H1 (cell line): Measurements from ENCODE around the gene PDIA2. TPM values are rescaled to one million over a fixed set of nuclear protein-coding genes. Genes with fewer than 3 reads are reported as not detected.

Source experiments
- CTCF ChIA-PET: fragments of 300-600 bp; sonication (Branson Sonifier 250); formaldehyde crosslinking; loops from one replicate; lab custom pipeline; 2021; ENCODE audit not compliant: partially characterized antibody; lab: Charles Lee
- POLR2A ChIA-PET: fragments of 300-600 bp; sonication (Branson Sonifier 250); formaldehyde crosslinking; loops from one replicate; lab custom pipeline; 2021; ENCODE audit warnings: inconsistent platforms; ENCODE audit not compliant: partially characterized antibody; lab: Charles Lee
- DNase-seq, 2 experiments: peaks; one replicate each; pipeline versions ENCODE4 v3.0.0 to v3.0.0-alpha.2; 2010 to 2022; ENCODE audit warnings: low spot score in 2 of 2, low read depth in 1 of 2, mixed read lengths in 1 of 2
- FAIRE-seq: peaks from 2 replicates; lab custom pipeline; 2011; peaks lifted over from hg19 to GRCh38; lab: Jason Lieb, UNC
- H2AFZ ChIP-seq: 2 replicates; pipeline ENCODE4 v1.8.1; 2012; ENCODE audit warnings: low read length, inconsistent platforms
- H2AK5ac ChIP-seq: 2 replicates; pipeline ENCODE4 v1.6.1; 2013; ENCODE audit warnings: low read depth, low read length
- H2BK120ac ChIP-seq: replicated peaks from 2 replicates; pipeline ENCODE3; 2013; ENCODE audit warnings: low read depth, low read length, inconsistent platforms
- H2BK12ac ChIP-seq: 2 replicates; pipeline ENCODE4 v1.6.1; 2013; ENCODE audit warnings: low read depth, low read length
- H2BK15ac ChIP-seq: 2 replicates; pipeline ENCODE4 v1.6.1; 2013; ENCODE audit warnings: low read length
- H2BK20ac ChIP-seq: 2 replicates; pipeline ENCODE4 v1.6.1; 2013; ENCODE audit warnings: low read length
- H2BK5ac ChIP-seq: 2 replicates; pipeline ENCODE4 v1.6.1; 2013; ENCODE audit warnings: low read depth, low read length
- H3K14ac ChIP-seq: 2 replicates; pipeline ENCODE4 v1.6.1; 2013; ENCODE audit warnings: inconsistent platforms; ENCODE audit not compliant: insufficient read length
- H3K18ac ChIP-seq: 2 replicates; pipeline ENCODE4 v1.6.1; 2013; ENCODE audit warnings: low read length; ENCODE audit errors: extremely low read depth
- H3K23ac ChIP-seq: 2 replicates; pipeline ENCODE4 v1.6.1; 2013; ENCODE audit warnings: inconsistent platforms; ENCODE audit not compliant: insufficient read length
- H3K23me2 ChIP-seq: 2 replicates; pipeline ENCODE4 v1.6.1; 2013; ENCODE audit warnings: low read depth, low read length
- H3K27ac ChIP-seq: 2 replicates; pipeline ENCODE4 v1.6.1; 2011; ENCODE audit warnings: low read depth, low read length, inconsistent platforms
- H3K27me3 ChIP-seq, 4 experiments: replicated peaks in 1 of 4; 1 replicate in 1 of 4; 2 replicates in 3 of 4; pipeline versions ENCODE4 v1.6.1 to v1.8.1; 2011 to 2013; ENCODE audit warnings: low read length in 3 of 4, mild to moderate bottlenecking in 3 of 4, inconsistent platforms in 2 of 4, mixed read lengths in 2 of 4, moderate library complexity in 1 of 4; ENCODE audit not compliant: control insufficient read depth in 3 of 4, insufficient read depth in 3 of 4; ENCODE audit errors: extremely low read depth in 1 of 4
- H3K36me3 ChIP-seq, 4 experiments: 2 replicates each; pipeline versions ENCODE4 v1.6.1 to v1.8.1; 2011 to 2013; ENCODE audit warnings: mild to moderate bottlenecking in 4 of 4, low read length in 3 of 4, moderate library complexity in 2 of 4, control low read depth in 1 of 4, inconsistent platforms in 1 of 4; ENCODE audit not compliant: insufficient read depth in 4 of 4, control insufficient read depth in 2 of 4
- H3K4ac ChIP-seq: replicated peaks from 2 replicates; pipeline ENCODE3; 2013; ENCODE audit warnings: low read length, low read depth, mixed read lengths, inconsistent platforms; ENCODE audit not compliant: insufficient read length
- H3K4me1 ChIP-seq, 4 experiments: replicated peaks in 1 of 4; 1 replicate in 1 of 4; 2 replicates in 3 of 4; pipeline versions ENCODE4 v1.6.1 to v1.8.1; 2011 to 2013; ENCODE audit warnings: low read length in 3 of 4, inconsistent platforms in 2 of 4, mixed read lengths in 1 of 4; ENCODE audit not compliant: insufficient read depth in 4 of 4, control insufficient read depth in 3 of 4
- H3K4me2 ChIP-seq, 2 experiments: 2 replicates each; pipeline versions ENCODE4 v1.6.1 to v1.8.1; 2011 to 2013; ENCODE audit warnings: low read depth in 2 of 2, low read length in 2 of 2, control low read depth in 1 of 2, inconsistent platforms in 1 of 2, mild to moderate bottlenecking in 1 of 2; ENCODE audit not compliant: insufficient read depth in 1 of 2
- H3K4me3 ChIP-seq, 4 experiments: fragments of 200-600, 300-600 bp in 1 of 4; sonication (generic), shearing (Covaris generic), sonication (Bioruptor Twin) in 1 of 4; 2 replicates each; pipeline versions ENCODE4 v1.5.1 to v1.8.1; 2011 to 2016; ENCODE audit warnings: low read length in 4 of 4, low read depth in 3 of 4, control low read depth in 2 of 4, inconsistent platforms in 2 of 4, mild to moderate bottlenecking in 2 of 4, mixed read lengths in 1 of 4, moderate library complexity in 1 of 4; ENCODE audit not compliant: insufficient read depth in 2 of 4; ENCODE audit errors: extremely low read depth in 1 of 4
- H3K56ac ChIP-seq: replicated peaks from 2 replicates; pipeline ENCODE3; 2013; ENCODE audit warnings: low read depth, mild to moderate bottlenecking, mixed read lengths, low read length, inconsistent platforms; ENCODE audit not compliant: insufficient read length
- H3K79me1 ChIP-seq: 2 replicates; pipeline ENCODE4 v1.6.1; 2013; ENCODE audit warnings: low read depth, low read length, control low read depth
- H3K79me2 ChIP-seq, 2 experiments: 2 replicates each; pipeline versions ENCODE4 v1.6.1 to v1.8.1; 2012 to 2013; ENCODE audit warnings: low read length in 2 of 2, mild to moderate bottlenecking in 2 of 2, inconsistent platforms in 1 of 2; ENCODE audit not compliant: insufficient read depth in 2 of 2, control insufficient read depth in 1 of 2
- H3K9ac ChIP-seq, 4 experiments: replicated peaks in 1 of 4; 1 replicate in 1 of 4; 2 replicates in 3 of 4; pipeline versions ENCODE4 v1.6.1 to v1.8.1; 2011 to 2013; ENCODE audit warnings: low read depth in 3 of 4, low read length in 3 of 4, control low read depth in 2 of 4, mild to moderate bottlenecking in 2 of 4, moderate library complexity in 2 of 4, inconsistent platforms in 1 of 4; ENCODE audit errors: extremely low read depth in 1 of 4
- H3K9me3 ChIP-seq, 2 experiments: 2 replicates each; pipeline versions ENCODE4 v1.6.1 to v1.8.1; 2012 to 2013; ENCODE audit warnings: mild to moderate bottlenecking in 2 of 2, moderate library complexity in 2 of 2, control low read depth in 1 of 2, inconsistent platforms in 1 of 2, low read depth in 1 of 2, low read length in 1 of 2, mixed read lengths in 1 of 2; ENCODE audit not compliant: insufficient read depth in 2 of 2
- H4K20me1 ChIP-seq, 2 experiments: replicated peaks in 1 of 2; 2 replicates each; pipeline versions ENCODE3 to v1.8.1; 2011 to 2013; ENCODE audit warnings: inconsistent platforms in 2 of 2, low read length in 2 of 2, mild to moderate bottlenecking in 1 of 2; ENCODE audit not compliant: insufficient read depth in 2 of 2, control insufficient read depth in 1 of 2
- H4K5ac ChIP-seq: 2 replicates; pipeline ENCODE4 v1.6.1; 2013; ENCODE audit warnings: low read length, low read depth, mixed read lengths, inconsistent platforms; ENCODE audit not compliant: insufficient read length
- H4K8ac ChIP-seq: 2 replicates; pipeline ENCODE4 v1.8.0; 2013; ENCODE audit warnings: mild to moderate bottlenecking, moderate library complexity, low read length, inconsistent platforms; ENCODE audit not compliant: insufficient read depth; ENCODE audit errors: extremely low read depth
- H4K91ac ChIP-seq: replicated peaks from 2 replicates; pipeline ENCODE3; 2013; ENCODE audit warnings: low read length, mixed read lengths, inconsistent platforms; ENCODE audit not compliant: insufficient read length
- BCL11A ChIP-seq, 2 experiments: IDR thresholded peaks; one replicate each; pipeline ENCODE4 v1.6.1; 2011; ENCODE audit warnings: low read depth in 2 of 2, low read length in 2 of 2, mild to moderate bottlenecking in 2 of 2
- CBX5 ChIP-seq: fragments of 300-800, 300-1000 bp; sonication (generic); IDR thresholded peaks from 2 replicates; pipeline ENCODE4 v1.7.1; 2016; ENCODE audit warnings: antibody characterized with exemption, low read length, low read depth
- CBX8 ChIP-seq: fragments of 300-800, 300-1000 bp; sonication (generic); IDR thresholded peaks from 2 replicates; pipeline ENCODE4 v1.7.1; 2016; ENCODE audit warnings: low read depth, low read length, borderline replicate concordance
- CHD2 ChIP-seq: IDR thresholded peaks from 2 replicates; pipeline ENCODE4 v1.6.1; 2012; ENCODE audit warnings: low read length, improper control_type of control experiment
- EZH2 ChIP-seq: fragments of 200-600 bp; sonication (generic); IDR thresholded peaks from 2 replicates; pipeline ENCODE4 v1.7.1; 2012; ENCODE audit warnings: low read depth, mild to moderate bottlenecking, moderate library complexity, low read length, inconsistent platforms; ENCODE audit not compliant: severe bottlenecking
- GTF2F1 ChIP-seq: IDR thresholded peaks from 2 replicates; pipeline ENCODE4 v1.6.1; 2012; ENCODE audit warnings: low read depth, low read length, improper control_type of control experiment, borderline replicate concordance
- KDM4A ChIP-seq: IDR thresholded peaks from one replicate; pipeline ENCODE4 v1.7.1; 2012; ENCODE audit warnings: low read depth, mild to moderate bottlenecking, moderate library complexity, low read length, inconsistent platforms; ENCODE audit not compliant: severe bottlenecking
- RBBP5 ChIP-seq: IDR thresholded peaks from 2 replicates; pipeline ENCODE4 v1.7.1; 2012; ENCODE audit warnings: low read depth, mild to moderate bottlenecking, inconsistent platforms, low read length, moderate library complexity, borderline replicate concordance
- SUZ12 ChIP-seq: fragments of 200-600 bp; sonication (generic); IDR thresholded peaks from 2 replicates; pipeline ENCODE4 v1.6.1; 2012; ENCODE audit warnings: mild to moderate bottlenecking, inconsistent platforms, low read length, moderate library complexity, mixed read lengths
- WGBS, 2 experiments: shearing (Covaris generic) in 1 of 2; methylation state at CpG; one replicate each; pipeline versions ENCODE4 v1.1.6 to v1.1.7; 2013 to 2015; ENCODE audit warnings: low lambda C conversion rate in 2 of 2, mixed read lengths in 2 of 2, inconsistent platforms in 1 of 2, low coverage in 1 of 2, missing lambda C conversion rate in 1 of 2; ENCODE audit not compliant: insufficient replicate concordance in 2 of 2, insufficient coverage in 1 of 2, insufficient read length in 1 of 2; ENCODE audit errors: extremely low coverage in 1 of 2, missing lambda C conversion rate in 1 of 2; 5-methylcytosine and 5-hydroxymethylcytosine counted together
- polyA plus RNA-seq, 7 experiments: library from polyadenylated mRNA; depleted of rRNA in 3 of 7; stranded (reverse) in 5 of 7; unstranded in 2 of 7; fragments of >200 nt in 5 of 7; fragments of 200-250 nt in 2 of 7; gene quantifications; 1 replicate in 5 of 7; 2 replicates in 1 of 7; 4 replicates in 1 of 7; pipeline versions ENCODE4 v1.2.1 to v1.2.3, GENCODE V29; 2011 to 2013; ENCODE audit warnings: missing spikeins in 2 of 7, mixed read lengths in 2 of 7
- total RNA-seq: library from RNA; stranded (reverse); fragmentation: NEBNext Ultra II Directional; extraction: Animal tissue kit (Norgen Biotek cat#: 25700); gene quantifications from 2 replicates; pipeline ENCODE4 v1.2.1, GENCODE V29; 2021
- TF ChIP-seq, protein P1 (sequence below): IDR thresholded peaks from 2 replicates; pipeline ENCODE4 v1.6.1; 2012; ENCODE audit warnings: inconsistent platforms

The PDIA2 gene
- total and polyA plus RNA-seq, 2 of the 8 experiments (the other 6 are each of a cell fraction or from before 2014, with no cell fraction given), result 0.34 to 0.50 TPM

DNA sequence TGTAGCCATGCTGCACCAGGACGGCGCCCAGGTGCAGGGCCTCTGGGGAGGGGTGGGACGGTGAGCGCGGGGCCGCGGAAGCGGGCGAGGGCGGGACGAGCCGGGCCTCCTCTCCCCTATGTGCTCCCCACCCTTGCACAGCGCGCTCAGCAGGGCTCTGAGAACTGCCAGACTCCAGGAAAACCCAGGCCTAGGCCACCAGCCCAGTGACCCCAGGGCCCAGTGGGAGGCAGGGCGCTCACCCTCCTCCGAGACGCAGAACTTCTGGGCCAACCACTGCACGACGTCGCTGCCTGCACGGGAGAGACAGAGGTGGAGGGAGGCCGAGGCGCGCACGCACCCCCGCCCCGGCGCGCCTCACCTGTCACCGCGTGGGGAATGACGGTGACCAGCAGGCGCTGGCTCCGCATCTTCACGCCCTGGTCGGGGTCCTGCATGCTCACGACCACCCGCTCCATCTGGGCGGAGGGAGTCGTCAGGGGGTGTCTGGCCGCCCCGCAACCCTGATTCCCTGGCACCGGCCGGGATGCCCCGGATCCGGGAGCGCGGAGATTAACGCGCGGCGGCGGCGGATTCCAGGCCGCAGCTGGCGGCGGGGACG lies 7.8 kb upstream of the PDIA2 start:
- Histone ChIP-seq H3K14ac (no peak overlapping the region), H3K36me3 (no peaks in the 10 kb centered on the region), H2BK120ac (no peak overlapping the region), H2BK5ac (no peak overlapping the region), H2BK12ac (no peak overlapping the region), H3K9ac (no peak overlapping the region), H3K79me1 (no peaks in the 10 kb centered on the region), H3K18ac (no peak overlapping the region), H3K4ac (no peak overlapping the region), H2BK20ac (no peak overlapping the region), H4K8ac (peak overlapping the region; percentile 51; the same call in 1 of the 2 replicates), H3K56ac (no peak overlapping the region), H3K27ac (no peak overlapping the region), H3K27me3 (peaks cover 11 to 39% (median 35%) of the 10 kb centered on the region in 4 experiments), H2BK15ac (no peak overlapping the region), H3K23ac (no peak overlapping the region), H4K5ac (no peak overlapping the region), H3K23me2 (peaks cover 7% of the 10 kb centered on the region; the same call in 1 of the 2 replicates), H3K9me3 (no peaks in the 10 kb centered on the region), H3K4me1 (peaks cover 0 to 6% (median 4%) of the 10 kb centered on the region in 4 experiments; a peak in 5 of 7 replicates), H3K79me2 (no peaks in the 10 kb centered on the region), H2AK5ac (no peak overlapping the region), H3K4me2 (peak overlapping the region; percentile 85 to 100), H2AFZ (peak overlapping the region; percentile 20; the same call in 1 of the 2 replicates), H3K4me3 (peak overlapping the region; percentile 30 to 65 (median 49)), H4K91ac (no peak overlapping the region), H4K20me1 (peaks cover 0 to 3% of the 10 kb centered on the region in 2 experiments)
- 6% methylated on average over 45 of the region's 58 CpGs; no CpG with 5 or more reads in 1 of the 2 experiments for WGBS, 2 experiments
- ChIA-PET CTCF (interaction anchor here (0.5 kb wide), 1 partner anchor 117 kb away, joined by 3 read pairs; no protein-coding TSS in a partner anchor), POLR2A (interaction anchor here (2.7 kb wide), 1 partner anchor 9 kb away, joined by 6 read pairs; no protein-coding TSS in a partner anchor)
- no peak for TF ChIP-seq CHD2
- TF ChIP-seq EZH2, result peak; percentile 78
- 0 out of 2 replicates have a peak, but pooled peaks have one; percentile 35 for TF ChIP-seq RBBP5
- TF ChIP-seq BCL11A (IDR thresholded peaks at IDR 0.05; ENCODE audit: low read depth in 2 of 2, low read length in 2 of 2), result no peak
- TF ChIP-seq SUZ12, result peak; percentile 67
- no peak for TF ChIP-seq GTF2F1
- TF ChIP-seq CBX5, result no peak
- TF ChIP-seq KDM4A, result peak; percentile 96
- TF ChIP-seq, protein P1, sequence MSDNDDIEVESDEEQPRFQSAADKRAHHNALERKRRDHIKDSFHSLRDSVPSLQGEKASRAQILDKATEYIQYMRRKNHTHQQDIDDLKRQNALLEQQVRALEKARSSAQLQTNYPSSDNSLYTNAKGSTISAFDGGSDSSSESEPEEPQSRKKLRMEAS, result peak; percentile 27; the same call in 1 of the 2 replicates
- no peak for TF ChIP-seq CBX8
- DNase-seq (no peak), FAIRE-seq (no peak)
